ENCODE measurements around the gene PLEKHG2.
A peak's percentile ranks its signal among the peaks of the same experiment; 100 is the strongest.

The PLEKHG2 gene

GRCh38 chr19:39405958-39406655 lies 6.4 kb upstream of the PLEKHG2 start:
- DNase-seq (ENCODE audit: low spot score): no peak

GRCh38 chr19:39406656-39407409 lies 5.6 kb upstream of the PLEKHG2 start, which contains the start of gene ZFP36:
TSS of gene ZFP36 (plus strand) at chr19:39406847. CDS start at chr19:39406905, 58 bp downstream.
- DNase-seq (ENCODE audit: low spot score): peak; percentile 70

GRCh38 chr19:39407410-39407659 lies 5.1 kb upstream of the PLEKHG2 start:
- DNase-seq (ENCODE audit: low spot score): no peak

- DNase-seq (ENCODE audit: low spot score): no peak
Observed at GRCh38 chr19:39407660-39408391, 4.6 kb upstream of the PLEKHG2 start.

GRCh38 chr19:39408392-39409207 lies 3.9 kb upstream of the PLEKHG2 start:
- DNase-seq (ENCODE audit: low spot score): no peak

- no peak for DNase-seq (ENCODE audit: low spot score)
Observed at GRCh38 chr19:39409208-39410016, 3.1 kb upstream of the PLEKHG2 start.

- no peak for DNase-seq (ENCODE audit: low spot score)
Observed at GRCh38 chr19:39410017-39410830, 2.2 kb upstream of the PLEKHG2 start.

- DNase-seq (ENCODE audit: low spot score): no peak
Observed at GRCh38 chr19:39410831-39411080, 1.7 kb upstream of the PLEKHG2 start.

- DNase-seq (ENCODE audit: low spot score): no peak
Observed at GRCh38 chr19:39411081-39411831, 1.2 kb upstream of the PLEKHG2 start.

- peak; percentile 66 for DNase-seq (ENCODE audit: low spot score)
Observed at GRCh38 chr19:39411832-39412099, 703 bp upstream of the PLEKHG2 start.

GRCh38 chr19:39412867-39413271 lies 400 bp downstream of the PLEKHG2 start:
- no peak for DNase-seq (ENCODE audit: low spot score)

GRCh38 chr19:39413272-39413910 lies 922 bp downstream of the PLEKHG2 start:
- peak; percentile 93 for DNase-seq (ENCODE audit: low spot score)

- peak; percentile 46 for DNase-seq (ENCODE audit: low spot score)
Observed at GRCh38 chr19:39413911-39414608, 1.6 kb downstream of the PLEKHG2 start.

- DNase-seq (ENCODE audit: low spot score): no peak
Observed at GRCh38 chr19:39415111-39416046, 2.9 kb downstream of the PLEKHG2 start.

GRCh38 chr19:39416152-39417120 lies 4.0 kb downstream of the PLEKHG2 start:
- DNase-seq (ENCODE audit: low spot score): no peak

GRCh38 chr19:39417463-39418181 lies 5.2 kb downstream of the PLEKHG2 start:
- no peak for DNase-seq (ENCODE audit: low spot score)
